ENCODE measurements around the gene AVEN. TPM values are rescaled to one million over a fixed set of nuclear protein-coding genes. Genes with fewer than 3 reads are reported as not detected.

The AVEN gene
- total and polyA plus RNA-seq, 9 of the 15 experiments (the other 6 are each of a cell fraction or from before 2014, with no cell fraction given), result 1.5 to 6.4 (median 4.7) TPM

DNA sequence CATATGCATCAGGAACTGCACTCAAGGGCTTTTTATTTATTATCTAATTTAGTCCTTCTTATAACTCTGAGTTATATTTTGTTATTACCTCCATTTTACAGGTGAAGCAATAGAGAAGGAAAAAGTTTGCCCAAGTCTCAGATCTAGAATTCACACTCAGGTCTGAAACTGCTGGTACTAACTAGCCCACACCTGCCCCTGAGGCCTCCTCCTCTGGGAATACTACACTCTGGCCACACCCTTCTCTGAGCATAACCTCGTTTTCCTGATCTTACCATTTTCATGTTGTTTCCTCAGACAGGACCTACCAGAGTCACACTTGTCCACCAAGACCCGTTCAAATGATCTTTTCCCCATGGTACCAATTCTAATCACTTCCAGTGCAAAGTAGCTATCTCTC lies 164.8 kb downstream of the AVEN start:
- H3K36me3 ChIP-seq (ENCODE audit: control insufficient read depth, insufficient read depth, low read length), result no peaks in the 10 kb centered on the region
- CTCF ChIA-PET (ENCODE audit: low intra/inter-chr PET ratio), result no interaction called here

More for the DNA sequence above, 164.8 kb downstream of the AVEN start:
- ATAC-seq, result no peak
- Histone ChIP-seq H3K9ac (ENCODE audit: insufficient read depth in 1 of 2, low read depth in 2 of 2, low read length in 2 of 2) (no peak overlapping the region), H3K79me2 (ENCODE audit: control insufficient read depth, insufficient read depth, low read length) (no peaks in the 10 kb centered on the region), H3K4me2 (ENCODE audit: insufficient read depth, low read length) (no peak overlapping the region), H3K27me3 (ENCODE audit: control insufficient read depth in 2 of 2, insufficient read depth in 2 of 2, low read length in 2 of 2) (peaks cover 2 to 13% of the 10 kb centered on the region in 2 experiments), H3K9me1 (ENCODE audit: control insufficient read depth, insufficient read depth, low read length) (no peaks in the 10 kb centered on the region), H3K4me1 (replicated peaks in 1 of 2; ENCODE audit: control insufficient read depth in 2 of 2, insufficient read depth in 2 of 2, low read length in 2 of 2) (no peaks in the 10 kb centered on the region), H2AFZ (ENCODE audit: low read depth, low read length) (no peak overlapping the region), H3K4me3 (no peak overlapping the region), H3K27ac (ENCODE audit: extremely low read depth, low read depth, low read length) (no peak overlapping the region), H4K20me1 (replicated peaks; ENCODE audit: control insufficient read depth, insufficient read depth, low read length) (no peaks in the 10 kb centered on the region), H3K9me3 (replicated peaks; ENCODE audit: control insufficient read depth, insufficient read depth, low read depth, low read length) (no peaks in the 10 kb centered on the region)
- 0% methylated on average over 2 of the region's 2 CpGs for WGBS (ENCODE audit: insufficient coverage, low coverage, missing lambda C conversion rate)
- POLR2A ChIA-PET, result interaction anchor here (0.7 kb wide), 1 partner anchor 84 kb away, joined by 3 read pairs; no protein-coding TSS in a partner anchor
- BruUV-seq (replicated peaks), result no TSS peak
- TF ChIP-seq CXXC5 (CRISPR knock-in tag; IDR thresholded peaks at IDR 0.05), result no peak
- no peak for TF ChIP-seq DDX20 (tag; IDR thresholded peaks at IDR 0.05; ENCODE audit: low read depth)
- no peak for TF ChIP-seq ELK3 (CRISPR knock-in tag; IDR thresholded peaks at IDR 0.05)
- TF ChIP-seq YY1 (IDR thresholded peaks at IDR 0.05; ENCODE audit: borderline replicate concordance in 1 of 3, control insufficient read depth in 1 of 3, extremely low read depth in 1 of 3, insufficient read depth in 3 of 3, insufficient read length in 1 of 3, insufficient replicate concordance in 2 of 3, low read depth in 1 of 3, low read length in 2 of 3), result no peak
- TF ChIP-seq USF2 (CRISPR knock-in tag; IDR thresholded peaks at IDR 0.05), result no peak
- no peak for TF ChIP-seq BCL6 (CRISPR knock-in tag; IDR thresholded peaks at IDR 0.05)
- no peak for TF ChIP-seq ZNF507 (tag; conservative IDR thresholded peaks at IDR 0.05)
- TF ChIP-seq SRSF9 (IDR thresholded peaks at IDR 0.05; ENCODE audit: borderline replicate concordance, low read depth, low read length), result no peak
- TF ChIP-seq NFIX (CRISPR knock-in tag; IDR thresholded peaks at IDR 0.05; ENCODE audit: low read depth), result no peak
- TF ChIP-seq SMARCA4 (IDR thresholded peaks at IDR 0.05), result no peak
- no peak for TF ChIP-seq TGIF2 (CRISPR knock-in tag; IDR thresholded peaks at IDR 0.05)
- TF ChIP-seq, protein P1, sequence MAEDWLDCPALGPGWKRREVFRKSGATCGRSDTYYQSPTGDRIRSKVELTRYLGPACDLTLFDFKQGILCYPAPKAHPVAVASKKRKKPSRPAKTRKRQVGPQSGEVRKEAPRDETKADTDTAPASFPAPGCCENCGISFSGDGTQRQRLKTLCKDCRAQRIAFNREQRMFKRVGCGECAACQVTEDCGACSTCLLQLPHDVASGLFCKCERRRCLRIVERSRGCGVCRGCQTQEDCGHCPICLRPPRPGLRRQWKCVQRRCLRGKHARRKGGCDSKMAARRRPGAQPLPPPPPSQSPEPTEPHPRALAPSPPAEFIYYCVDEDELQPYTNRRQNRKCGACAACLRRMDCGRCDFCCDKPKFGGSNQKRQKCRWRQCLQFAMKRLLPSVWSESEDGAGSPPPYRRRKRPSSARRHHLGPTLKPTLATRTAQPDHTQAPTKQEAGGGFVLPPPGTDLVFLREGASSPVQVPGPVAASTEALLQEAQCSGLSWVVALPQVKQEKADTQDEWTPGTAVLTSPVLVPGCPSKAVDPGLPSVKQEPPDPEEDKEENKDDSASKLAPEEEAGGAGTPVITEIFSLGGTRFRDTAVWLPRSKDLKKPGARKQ (CRISPR knock-in tag; IDR thresholded peaks at IDR 0.05), result no peak
- no peak for TF ChIP-seq MED1 (CRISPR knock-in tag; IDR thresholded peaks at IDR 0.05; ENCODE audit: borderline replicate concordance)
- in situ Hi-C loops (cut with MboI) (no loop called here), intact Hi-C loops (cut with micrococcal nuclease) (no loop called here)
- no peak for FAIRE-seq
- DNase-seq (ENCODE audit: extremely low read depth in 1 of 4, low spot score in 3 of 4), result no peak
